ENCODE measurements around the gene TOMM6.
A peak's percentile ranks its signal among the peaks of the same experiment; 100 is the strongest.

Gene TOMM6

DNA sequence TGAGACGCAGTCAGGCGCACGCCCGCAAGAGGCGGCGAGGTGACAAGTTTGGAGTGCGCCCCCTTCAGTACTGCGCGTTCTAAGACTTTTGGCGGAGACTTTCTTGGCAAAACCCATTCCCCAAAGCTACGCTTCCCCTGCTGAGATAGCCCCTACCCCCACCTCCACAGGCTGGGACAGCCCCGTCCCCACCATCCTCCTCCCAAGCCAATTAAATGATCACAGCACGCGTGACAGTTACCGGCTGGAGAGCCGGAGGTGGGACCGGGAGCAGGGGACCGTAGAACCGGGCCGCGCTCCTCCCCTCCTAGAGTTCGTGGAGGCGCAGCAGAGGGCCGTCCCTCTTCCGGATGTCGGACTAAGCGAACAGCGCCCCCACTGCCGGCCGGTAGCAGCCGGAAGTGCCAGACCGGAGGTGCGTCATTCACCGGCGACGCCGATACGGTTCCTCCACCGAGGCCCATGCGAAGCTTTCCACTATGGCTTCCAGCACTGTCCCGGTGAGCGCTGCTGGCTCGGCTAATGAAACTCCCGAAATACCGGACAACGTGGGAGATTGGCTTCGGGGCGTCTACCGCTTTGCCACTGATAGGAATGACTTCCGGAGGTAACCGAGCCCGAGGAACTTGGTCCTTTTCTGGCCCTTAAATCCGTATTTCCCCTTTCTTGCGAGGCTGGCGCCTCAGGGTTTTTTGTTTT lies at the start of gene TOMM6:
Gene TOMM6 (plus strand): TSS at position 476 of the 699 bp plus-strand sequence. CDS start 4 bp downstream, at position 480.
- DNase-seq = peak; percentile 96

DNA sequence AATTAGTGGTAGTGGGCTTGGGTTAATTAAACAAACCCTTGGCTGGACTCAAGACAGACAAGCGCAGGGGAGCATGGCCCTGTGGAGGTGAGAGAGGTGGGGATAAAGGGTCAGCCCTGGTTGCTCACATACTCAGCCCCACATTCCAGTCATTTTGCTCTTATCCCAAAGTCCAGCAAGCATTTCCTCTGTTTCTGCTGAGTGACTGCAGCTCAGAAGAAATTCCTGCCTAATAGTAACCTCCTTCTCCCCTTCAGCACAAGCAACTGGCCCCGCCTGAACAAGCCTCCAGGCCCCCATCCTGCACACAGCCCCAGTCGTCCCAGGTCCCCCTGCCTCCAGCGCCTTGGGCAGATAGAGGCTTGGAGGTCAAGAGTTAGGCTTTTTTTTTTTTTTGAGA lies 48.5 kb upstream of the TOMM6 start:
- DNase-seq = no peak

DNA sequence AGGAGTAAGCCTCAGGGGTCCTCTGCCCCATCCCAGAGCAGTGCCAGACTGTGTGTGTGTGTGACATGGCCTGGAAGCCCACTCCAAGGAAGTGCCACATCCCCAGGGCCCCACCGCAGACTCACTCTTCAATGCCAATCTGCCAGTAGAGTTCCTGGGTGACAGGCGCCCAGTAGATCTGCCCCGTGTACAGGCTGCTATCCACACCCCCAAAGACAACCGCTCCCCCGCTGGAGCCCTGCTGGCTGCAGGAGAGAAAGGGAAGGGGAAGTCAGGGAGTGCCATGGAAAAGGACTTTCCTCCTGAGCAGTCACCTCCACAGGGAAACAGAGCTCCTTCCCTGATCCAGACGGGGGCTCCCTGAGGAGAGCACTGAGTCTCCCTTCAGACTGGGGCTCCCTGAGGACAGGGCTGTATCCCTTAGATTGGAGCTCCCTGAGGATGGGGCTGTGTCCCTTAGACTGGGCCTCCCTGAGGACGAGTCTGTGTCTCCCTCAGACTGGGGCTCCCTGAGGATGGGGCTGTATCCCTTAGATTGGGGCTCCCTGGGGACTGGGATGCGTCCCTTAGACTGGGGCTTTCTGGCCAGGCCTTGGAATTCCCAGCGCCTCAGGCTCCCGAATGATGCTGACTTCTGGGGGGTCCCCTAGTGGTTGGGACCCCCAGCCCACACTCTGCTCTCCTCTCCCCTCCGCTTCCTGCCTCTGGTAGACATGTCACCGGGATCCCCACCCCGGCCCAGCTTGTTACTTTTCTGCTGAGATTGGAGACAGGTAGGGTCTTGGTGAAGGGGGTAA lies 46.9 kb upstream of the TOMM6 start:
- DNase-seq = no peak

GRCh38 chr6:41741625-41742490 lies 45.6 kb upstream of the TOMM6 start:
- no peak for DNase-seq

GRCh38 chr6:41743406-41744235 lies 43.9 kb upstream of the TOMM6 start:
- DNase-seq = no peak

DNA sequence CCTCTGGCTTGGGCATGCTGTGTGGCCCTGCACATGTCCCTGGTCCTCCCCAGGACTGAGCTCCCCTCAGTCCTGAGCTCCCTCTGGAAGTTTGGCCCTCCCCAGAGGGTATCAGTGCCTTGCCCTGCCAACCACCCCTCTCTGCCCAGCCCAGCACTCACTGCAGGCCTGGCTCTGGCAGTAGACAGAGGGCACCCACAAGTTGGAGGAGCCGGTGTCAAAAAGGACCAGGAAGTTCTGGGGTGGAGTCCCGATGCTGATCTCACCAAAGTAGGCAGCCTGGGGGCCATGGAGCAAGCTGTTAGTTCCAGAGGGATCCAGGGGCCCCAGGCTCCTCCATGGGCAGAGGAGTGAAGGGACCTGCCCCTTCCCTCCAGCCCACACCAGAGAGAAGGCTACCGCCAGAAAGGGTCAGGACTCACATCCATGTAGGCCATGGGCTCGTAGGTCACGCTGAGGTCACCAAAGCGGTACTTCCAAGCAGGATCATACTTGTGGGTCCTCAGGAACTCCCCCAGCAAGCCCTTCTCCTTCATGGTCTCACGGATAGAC lies 43.2 kb upstream of the TOMM6 start:
- no peak for DNase-seq

DNA sequence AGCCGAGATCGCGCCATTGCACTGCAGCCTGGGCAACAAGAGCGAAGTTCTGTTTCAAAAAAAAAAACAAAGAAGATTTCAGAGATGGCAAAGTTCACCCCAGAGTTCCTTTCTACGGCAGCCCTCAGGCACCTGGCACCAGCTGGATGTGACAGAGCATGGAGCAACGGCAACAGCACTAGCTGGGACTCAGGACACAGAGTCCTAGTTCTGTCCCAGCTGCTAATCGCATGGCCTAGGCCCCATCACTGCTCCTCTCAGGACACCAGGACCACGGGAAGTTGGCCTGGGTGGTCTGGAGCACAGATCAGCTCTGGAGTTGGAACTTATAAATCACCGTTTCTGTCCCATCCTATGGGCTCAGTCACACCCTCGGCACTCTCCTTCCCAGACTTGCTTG lies 41.4 kb upstream of the TOMM6 start:
- DNase-seq = no peak

GRCh38 chr6:41747256-41748101 lies 40.0 kb upstream of the TOMM6 start, which contains the start of gene PGC:
PGC (minus strand) TSS chr6:41747397; CDS start chr6:41747334, 63 bp downstream.
- DNase-seq = no peak

DNA sequence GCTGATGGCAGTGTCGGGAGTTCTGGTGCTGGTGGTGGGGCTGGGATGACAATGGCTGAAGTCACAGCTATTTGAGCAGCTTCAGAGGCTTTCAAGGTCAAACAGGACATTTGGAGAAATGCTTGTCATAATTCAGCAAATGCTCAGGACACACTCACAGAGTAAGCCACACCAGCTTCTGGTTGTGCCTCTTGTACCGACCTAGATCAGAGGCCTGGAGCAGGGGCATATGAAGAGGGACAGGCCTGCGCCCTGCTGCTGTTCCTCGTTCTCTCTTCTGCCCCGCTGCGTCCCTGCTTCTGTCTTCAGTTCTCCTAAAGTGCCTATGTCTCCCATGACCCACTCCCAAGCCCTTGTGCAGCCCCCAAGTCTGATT lies 39.4 kb upstream of the TOMM6 start:
- DNase-seq = no peak

DNA sequence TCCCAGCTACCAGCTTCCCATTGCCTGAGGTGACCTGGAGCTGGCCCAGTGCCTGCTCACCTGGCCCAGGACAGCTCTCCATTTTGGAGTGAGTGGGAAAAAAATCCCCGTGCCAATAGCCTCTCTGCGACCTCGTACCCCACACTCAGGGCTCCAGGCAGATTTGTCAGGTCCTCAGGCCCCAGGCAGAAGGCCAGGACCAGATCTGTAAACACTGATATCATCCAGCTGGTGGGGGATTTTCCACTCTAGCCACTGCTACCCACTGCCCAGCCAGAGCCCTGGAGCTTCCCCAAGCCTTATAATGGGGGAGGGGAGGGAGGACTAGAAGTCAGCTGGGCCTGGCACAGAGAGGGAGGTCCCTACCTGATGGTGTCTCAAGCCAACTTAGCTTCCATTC lies 39.0 kb upstream of the TOMM6 start:
- DNase-seq = no peak

GRCh38 chr6:41750374-41750773 lies 37.1 kb upstream of the TOMM6 start:
- DNase-seq = no peak

- DNase-seq = no peak
Observed at GRCh38 chr6:41755895-41756294, 31.6 kb upstream of the TOMM6 start.

GRCh38 chr6:41756354-41756753 lies 31.1 kb upstream of the TOMM6 start:
- no peak for DNase-seq

DNA sequence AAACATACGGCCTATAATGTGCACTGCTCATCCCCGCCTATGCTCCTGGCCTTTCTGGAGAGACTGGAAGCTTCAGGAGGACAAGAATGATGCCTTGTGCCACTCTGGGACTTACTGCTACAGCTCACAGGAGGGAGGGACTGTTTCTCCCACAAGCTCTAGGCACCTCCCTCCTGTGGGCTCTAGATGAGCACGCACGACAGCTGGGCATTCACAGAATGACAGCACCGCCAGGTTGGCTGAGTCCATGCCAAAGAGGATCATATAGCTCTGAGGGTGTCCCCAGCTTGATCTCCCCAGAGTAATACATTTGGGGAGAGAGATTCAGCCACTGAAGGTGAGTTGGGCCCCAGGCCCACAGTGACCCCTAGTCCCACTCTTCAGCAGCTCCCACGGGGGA lies 30.2 kb upstream of the TOMM6 start:
- DNase-seq = no peak

DNA sequence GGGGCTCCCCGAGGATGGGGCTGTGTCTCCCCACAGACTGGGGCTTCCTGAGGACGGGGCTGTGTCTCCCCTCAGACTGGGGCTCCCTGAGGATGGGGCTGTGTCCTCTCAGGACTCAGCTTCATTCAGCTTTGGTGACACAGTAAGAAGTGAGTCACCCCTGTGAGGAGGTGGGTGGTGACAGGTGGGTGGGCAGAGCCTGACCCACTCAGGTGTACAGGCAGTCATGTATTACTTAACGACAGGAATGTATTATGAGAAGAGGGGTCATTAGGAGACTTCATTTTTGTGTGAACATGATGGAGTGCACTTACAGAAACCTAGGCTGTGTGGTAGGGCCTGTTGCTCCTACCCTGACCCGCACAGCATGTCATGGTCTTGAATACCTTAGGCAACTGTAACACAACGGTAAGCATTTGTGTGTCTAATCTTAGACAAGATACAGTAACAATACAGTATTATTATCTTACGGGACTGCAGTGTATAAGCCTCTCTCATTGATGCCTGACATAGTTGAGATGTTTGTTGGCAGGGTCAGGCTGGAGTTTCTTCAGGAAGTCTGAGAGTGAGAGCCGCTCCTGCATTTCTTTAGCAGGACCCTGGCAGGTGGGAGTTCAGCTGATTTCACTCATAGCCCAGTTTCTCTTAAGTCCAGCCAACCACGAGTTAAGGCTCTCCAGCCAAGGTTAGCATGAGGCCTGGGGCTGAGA lies 29.4 kb upstream of the TOMM6 start:
- no peak for DNase-seq

GRCh38 chr6:41758641-41759035 lies 28.9 kb upstream of the TOMM6 start:
- no peak for DNase-seq

- no peak for DNase-seq
Observed at GRCh38 chr6:41759106-41759904, 28.2 kb upstream of the TOMM6 start.

DNA sequence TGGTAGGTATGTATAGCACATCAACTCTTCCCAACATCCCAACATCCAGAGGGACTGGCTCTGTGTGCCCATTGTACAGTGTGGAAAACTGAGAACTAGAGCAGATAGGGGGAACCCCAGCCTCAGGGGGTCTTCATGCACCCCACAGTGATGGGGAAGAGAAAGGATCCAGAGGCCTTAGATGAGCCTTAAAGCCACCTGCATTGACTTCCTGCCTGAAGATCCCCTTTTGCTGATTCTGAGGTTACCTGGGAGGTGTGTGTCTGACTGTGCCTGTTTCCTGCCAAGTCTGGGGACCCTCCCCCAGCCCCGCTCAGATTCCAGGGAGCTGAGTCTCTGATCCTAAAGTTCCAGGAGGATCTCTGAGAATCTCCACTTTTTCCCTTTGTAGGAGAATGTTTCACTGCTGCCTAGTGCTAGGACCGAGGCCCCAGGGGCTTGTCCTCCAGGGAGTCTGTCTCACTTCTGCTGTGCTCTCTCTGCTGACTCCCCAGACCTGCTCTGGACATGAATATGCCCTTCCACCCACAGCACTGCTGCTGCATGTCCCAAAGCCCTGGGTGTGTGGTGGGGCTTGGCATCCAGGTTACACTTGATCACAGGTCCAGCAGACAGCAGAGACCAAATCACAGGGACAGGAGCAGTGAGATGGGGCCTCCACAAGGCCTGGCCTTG lies 27.5 kb upstream of the TOMM6 start:
- no peak for DNase-seq

GRCh38 chr6:41763470-41763869 lies 24.0 kb upstream of the TOMM6 start:
- DNase-seq = no peak
